ENCODE measurements around the gene PLBD2.

The PLBD2 gene

DNA sequence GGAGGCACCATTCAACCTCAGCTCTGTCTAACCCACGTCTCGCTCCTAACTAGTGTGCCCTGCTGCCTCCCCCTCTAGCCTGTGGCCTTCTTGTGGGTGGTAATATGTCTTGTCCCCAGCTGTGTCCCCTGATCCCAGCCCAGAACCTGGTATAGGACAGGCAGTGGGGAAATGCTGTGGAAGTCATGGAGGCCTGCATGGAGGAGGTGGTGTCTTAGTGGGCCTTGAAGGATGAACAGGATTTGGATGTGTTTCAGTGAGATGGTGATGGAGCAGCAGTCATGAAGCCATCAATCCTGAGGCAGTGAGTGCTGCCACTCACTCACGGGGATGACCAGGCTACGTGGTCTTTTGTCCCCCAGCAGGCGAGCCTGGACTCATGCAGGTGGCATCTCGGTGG lies 13.4 kb downstream of the PLBD2 start:
- no peak for DNase-seq

GRCh38 chr12:113372371-113372770 lies 14.0 kb downstream of the PLBD2 start:
- DNase-seq: no peak

- no peak for DNase-seq
Measured at GRCh38 chr12:113373440-113373839, 15.1 kb downstream of the PLBD2 start.

- DNase-seq: no peak
Measured at GRCh38 chr12:113373969-113374368, 15.6 kb downstream of the PLBD2 start.

DNA sequence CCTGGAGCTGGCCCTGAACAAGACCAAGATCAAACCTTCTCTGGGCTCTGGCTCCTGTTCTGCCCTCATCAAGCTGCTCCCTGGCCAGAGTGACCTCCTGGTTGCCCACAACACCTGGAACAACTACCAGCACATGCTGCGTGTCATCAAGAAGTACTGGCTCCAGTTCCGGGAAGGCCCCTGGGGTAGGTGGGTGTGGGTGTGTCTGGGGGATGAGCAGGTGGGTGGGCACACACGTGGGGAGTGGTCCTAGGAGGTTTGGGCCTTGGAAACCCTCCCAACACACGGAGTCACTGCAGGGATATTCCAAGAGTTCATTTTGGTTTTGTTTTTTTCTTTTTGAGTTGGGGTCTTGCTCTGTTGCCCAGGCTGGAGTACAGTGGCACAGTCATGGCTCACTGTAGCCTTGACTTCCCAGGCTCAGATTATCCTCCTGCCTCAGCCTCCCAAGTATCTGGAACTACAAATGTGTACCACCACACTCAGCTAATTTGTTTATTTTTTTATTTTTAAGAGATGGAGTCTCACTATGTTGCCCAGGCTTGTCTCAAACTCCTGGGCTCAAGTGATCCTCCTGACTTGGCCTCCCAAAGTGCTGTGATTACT lies 16.5 kb downstream of the PLBD2 start:
- no peak for DNase-seq

GRCh38 chr12:113378291-113378690 lies 19.9 kb downstream of the PLBD2 start:
- no peak for DNase-seq

DNA sequence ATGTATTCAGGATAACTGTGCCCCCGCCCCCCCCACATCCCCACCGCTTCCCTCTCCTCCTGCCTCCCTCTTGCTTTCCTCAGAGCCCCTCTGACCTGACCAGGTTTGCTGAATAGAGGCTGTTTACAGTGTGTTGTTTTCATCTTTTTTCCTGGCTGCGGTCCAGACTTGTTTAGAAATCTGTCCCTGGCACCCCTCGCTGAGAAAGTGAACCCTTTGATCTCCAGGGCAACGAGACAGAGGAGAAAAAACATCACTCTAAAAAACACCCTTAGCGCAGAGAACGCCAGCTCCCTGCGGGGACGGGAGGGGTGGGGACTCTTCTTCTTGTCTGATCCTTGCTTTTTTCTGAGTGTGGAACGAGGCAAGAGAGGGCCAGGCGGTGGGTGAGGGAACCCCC lies 22.8 kb downstream of the PLBD2 start:
- no peak for DNase-seq

GRCh38 chr12:113382206-113382605 lies 23.8 kb downstream of the PLBD2 start:
- no peak for DNase-seq

GRCh38 chr12:113384778-113385177 lies 26.4 kb downstream of the PLBD2 start:
- no peak for DNase-seq

DNA sequence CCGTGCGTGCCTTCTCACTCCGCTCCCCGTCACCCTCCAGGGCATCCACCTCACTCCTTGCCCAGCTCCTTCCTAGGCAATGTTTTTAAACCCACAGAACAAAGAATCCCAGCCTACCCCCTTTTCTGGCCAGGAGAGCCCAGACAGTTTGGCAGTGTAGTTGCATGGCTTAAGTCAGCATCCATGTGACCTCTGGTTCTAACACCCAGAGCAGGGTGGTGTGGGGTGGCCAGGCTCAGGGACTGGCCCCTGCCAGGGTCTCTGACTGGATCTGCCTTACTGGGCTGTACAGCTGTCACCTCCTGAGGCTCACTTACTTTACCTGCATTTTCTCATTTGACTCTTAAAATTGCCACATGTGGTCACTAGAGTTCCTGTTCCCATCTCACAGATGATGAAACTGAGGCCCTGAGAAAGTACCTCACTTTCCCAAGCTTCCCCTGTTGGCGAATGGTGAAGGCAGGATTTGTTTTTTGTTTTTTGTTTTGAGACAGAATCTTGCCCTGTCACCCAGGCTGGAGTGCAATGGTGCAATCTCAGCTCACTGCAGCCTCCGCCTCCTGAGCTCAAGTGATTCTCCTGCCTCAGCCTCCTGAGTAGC lies 27.0 kb downstream of the PLBD2 start:
- no peak for DNase-seq

DNA sequence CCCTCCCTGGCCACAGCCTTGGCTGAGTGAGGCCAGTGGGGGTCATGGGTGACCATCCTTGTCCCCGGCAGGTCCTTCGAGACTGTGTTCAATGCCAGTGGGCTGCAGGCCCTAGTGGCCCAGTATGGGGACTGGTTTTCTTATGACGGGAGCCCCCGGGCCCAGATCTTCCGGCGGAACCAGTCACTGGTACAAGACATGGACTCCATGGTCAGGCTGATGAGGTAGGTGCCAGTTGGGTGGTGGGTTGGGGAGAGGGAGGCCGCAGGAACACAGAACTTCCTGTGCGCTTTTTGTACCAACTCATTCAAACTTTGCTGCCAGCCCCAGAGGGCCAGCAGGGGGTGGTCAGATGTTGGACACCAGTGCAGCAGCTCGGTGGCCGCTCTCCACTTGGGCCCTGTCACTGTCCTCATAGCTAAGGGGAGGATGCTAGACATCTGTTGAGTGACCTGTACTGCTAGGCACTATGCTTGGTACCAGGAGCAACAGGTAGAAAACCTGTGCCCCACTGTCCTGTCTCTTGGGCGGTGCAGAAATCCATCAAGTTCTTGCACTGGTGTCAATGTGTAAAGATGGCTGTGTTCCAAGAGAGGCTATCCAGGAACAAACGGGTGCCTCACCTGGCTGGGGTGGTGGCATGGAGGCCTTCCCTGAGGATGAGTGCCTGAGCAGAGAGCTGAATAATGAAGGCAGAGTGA lies 28.6 kb downstream of the PLBD2 start:
- DNase-seq: no peak

GRCh38 chr12:113387631-113388030 lies 29.2 kb downstream of the PLBD2 start:
- DNase-seq: no peak

GRCh38 chr12:113388351-113388750 lies 30.0 kb downstream of the PLBD2 start:
- DNase-seq: no peak

GRCh38 chr12:113390064-113391043 lies 32.0 kb downstream of the PLBD2 start:
- no peak for DNase-seq

GRCh38 chr12:113391145-113391544 lies 32.8 kb downstream of the PLBD2 start:
- DNase-seq: no peak

DNA sequence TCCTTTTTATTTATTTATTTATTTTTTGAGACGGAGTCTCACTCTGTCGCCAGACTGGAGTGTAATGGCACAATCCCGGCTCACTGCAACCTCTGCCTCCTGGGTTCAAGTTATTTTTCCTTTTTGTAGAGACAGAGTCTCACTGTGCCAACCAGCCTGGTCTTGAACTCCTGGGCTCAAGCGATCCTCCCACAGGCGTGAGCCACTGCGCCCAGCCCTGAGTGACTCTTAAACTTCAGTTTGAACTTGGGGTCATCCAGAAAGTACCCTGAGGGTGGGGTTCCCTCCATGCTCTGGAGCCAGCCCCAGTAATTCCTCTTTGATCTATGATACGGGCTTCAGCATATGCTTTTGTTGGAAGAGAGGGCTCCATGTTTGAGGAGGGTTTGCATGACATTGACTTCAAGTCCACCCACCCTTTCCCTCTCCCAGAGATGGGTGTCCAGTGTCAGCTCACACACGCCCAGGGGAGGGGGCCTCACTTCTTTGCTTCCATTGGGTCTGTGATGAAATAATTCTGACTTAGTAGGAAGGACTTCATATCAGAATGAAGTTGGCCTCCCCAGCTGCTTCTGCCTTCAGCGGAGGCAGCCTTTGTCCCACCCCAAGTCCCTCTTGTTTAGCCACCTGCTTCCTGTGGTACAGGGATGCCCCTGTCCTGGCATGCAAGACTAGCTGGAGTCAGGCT lies 33.4 kb downstream of the PLBD2 start:
- no peak for DNase-seq

GRCh38 chr12:113392520-113392919 lies 34.1 kb downstream of the PLBD2 start:
- DNase-seq: no peak

GRCh38 chr12:113392988-113393579 lies 34.7 kb downstream of the PLBD2 start:
- DNase-seq: peak; percentile 69

GRCh38 chr12:113393749-113394148 lies 35.4 kb downstream of the PLBD2 start:
- no peak for DNase-seq

- no peak for DNase-seq
Measured at GRCh38 chr12:113395119-113395518, 36.7 kb downstream of the PLBD2 start.

DNA sequence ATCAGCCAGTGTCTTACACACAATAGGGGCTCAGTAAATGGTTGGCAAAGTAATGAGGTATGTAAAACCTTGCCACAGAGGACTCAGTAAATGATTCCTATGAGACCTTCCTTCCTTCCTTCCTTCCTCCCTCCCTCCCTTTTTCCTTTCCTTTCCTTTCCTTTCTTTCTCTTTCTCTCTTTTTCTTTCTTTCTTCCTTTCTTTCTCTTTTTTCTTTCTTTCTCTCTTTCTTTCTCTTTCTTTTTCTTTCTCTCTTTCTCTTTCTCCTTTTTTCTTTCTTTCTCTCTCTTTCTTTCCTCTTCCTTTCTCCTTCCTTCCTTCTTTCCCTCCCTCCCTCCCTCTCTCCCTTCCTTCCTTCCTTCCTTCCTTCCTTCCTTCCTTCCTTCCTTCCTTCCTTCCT lies 37.8 kb downstream of the PLBD2 start:
- no peak for DNase-seq

- DNase-seq: no peak
Measured at GRCh38 chr12:113396828-113397496, 38.6 kb downstream of the PLBD2 start.
